ENCODE results near the gene GNAZ.

The GNAZ gene

GRCh38 chr22:23157560-23158515 is 87.5 kb downstream of the GNAZ start:
- in situ Hi-C loops (cut with HindIII; ENCODE audit: low pct_unique_long_range_greater_than_20kb, low sequenced_read_pairs) = no loop called here
- DNase-seq (ENCODE audit: low read depth in 1 of 2, low spot score in 1 of 2) = no peak
- no peak for TF ChIP-seq JUND (IDR thresholded peaks at IDR 0.05; ENCODE audit: low read depth)

GRCh38 chr22:23158516-23159290 is 88.4 kb downstream of the GNAZ start:
- no peak for TF ChIP-seq JUND (IDR thresholded peaks at IDR 0.05; ENCODE audit: low read depth)
- in situ Hi-C loops (cut with HindIII; ENCODE audit: low pct_unique_long_range_greater_than_20kb, low sequenced_read_pairs) = no loop called here
- no peak for DNase-seq (ENCODE audit: low read depth in 1 of 2, low spot score in 1 of 2)

- in situ Hi-C loops (cut with HindIII; ENCODE audit: low pct_unique_long_range_greater_than_20kb, low sequenced_read_pairs) = no loop called here
- TF ChIP-seq JUND (IDR thresholded peaks at IDR 0.05; ENCODE audit: low read depth) = no peak
These were observed 88.9 kb downstream of the GNAZ start for GRCh38 chr22:23159291-23159630.

GRCh38 chr22:23161029-23161428 is 90.7 kb downstream of the GNAZ start:
- in situ Hi-C loops (cut with HindIII; ENCODE audit: low pct_unique_long_range_greater_than_20kb, low sequenced_read_pairs) = no loop called here
- no peak for TF ChIP-seq JUND (IDR thresholded peaks at IDR 0.05; ENCODE audit: low read depth)
- DNase-seq (ENCODE audit: low read depth in 1 of 2, low spot score in 1 of 2) = no peak

More at GRCh38 chr22:23159291-23159630, 88.9 kb downstream of the GNAZ start:
- DNase-seq (ENCODE audit: low read depth in 1 of 2, low spot score in 1 of 2) = no peak

GRCh38 chr22:23161574-23161973 is 91.3 kb downstream of the GNAZ start:
- TF ChIP-seq JUND (IDR thresholded peaks at IDR 0.05; ENCODE audit: low read depth) = no peak
- in situ Hi-C loops (cut with HindIII; ENCODE audit: low pct_unique_long_range_greater_than_20kb, low sequenced_read_pairs) = no loop called here
- DNase-seq (ENCODE audit: low read depth in 1 of 2, low spot score in 1 of 2) = no peak

GRCh38 chr22:23163665-23164064 is 93.3 kb downstream of the GNAZ start:
- in situ Hi-C loops (cut with HindIII; ENCODE audit: low pct_unique_long_range_greater_than_20kb, low sequenced_read_pairs) = no loop called here
- DNase-seq (ENCODE audit: low read depth in 1 of 2, low spot score in 1 of 2) = no peak
- TF ChIP-seq JUND (IDR thresholded peaks at IDR 0.05; ENCODE audit: low read depth) = no peak

GRCh38 chr22:23164091-23164490 is 93.8 kb downstream of the GNAZ start:
- no peak for TF ChIP-seq JUND (IDR thresholded peaks at IDR 0.05; ENCODE audit: low read depth)
- DNase-seq (ENCODE audit: low read depth in 1 of 2, low spot score in 1 of 2) = no peak
- in situ Hi-C loops (cut with HindIII; ENCODE audit: low pct_unique_long_range_greater_than_20kb, low sequenced_read_pairs) = no loop called here

GRCh38 chr22:23166042-23166831 is 95.9 kb downstream of the GNAZ start:
- no peak for TF ChIP-seq JUND (IDR thresholded peaks at IDR 0.05; ENCODE audit: low read depth)
- in situ Hi-C loops (cut with HindIII; ENCODE audit: low pct_unique_long_range_greater_than_20kb, low sequenced_read_pairs) = no loop called here
- DNase-seq (ENCODE audit: low read depth in 1 of 2, low spot score in 1 of 2) = no peak

- no peak for DNase-seq (ENCODE audit: low read depth in 1 of 2, low spot score in 1 of 2)
- TF ChIP-seq JUND (IDR thresholded peaks at IDR 0.05; ENCODE audit: low read depth) = no peak
- in situ Hi-C loops (cut with HindIII; ENCODE audit: low pct_unique_long_range_greater_than_20kb, low sequenced_read_pairs) = no loop called here
These were observed 96.7 kb downstream of the GNAZ start for GRCh38 chr22:23166841-23167616.

GRCh38 chr22:23168391-23169042 is 98.2 kb downstream of the GNAZ start:
- no peak for DNase-seq (ENCODE audit: low read depth in 1 of 2, low spot score in 1 of 2)
- no peak for TF ChIP-seq JUND (IDR thresholded peaks at IDR 0.05; ENCODE audit: low read depth)
- in situ Hi-C loops (cut with HindIII; ENCODE audit: low pct_unique_long_range_greater_than_20kb, low sequenced_read_pairs) = no loop called here

GRCh38 chr22:23169043-23169406 is 98.7 kb downstream of the GNAZ start:
- no peak for TF ChIP-seq JUND (IDR thresholded peaks at IDR 0.05; ENCODE audit: low read depth)
- no peak for DNase-seq (ENCODE audit: low read depth in 1 of 2, low spot score in 1 of 2)
- in situ Hi-C loops (cut with HindIII; ENCODE audit: low pct_unique_long_range_greater_than_20kb, low sequenced_read_pairs) = no loop called here

Data from T47D (cell line).